GM18507 (cell line): ENCODE measurements around the gene NLGN1.

ENCODE experiments used
- DNase-seq: peaks from one replicate; pipeline ENCODE4 v3.0.0; 2011; ENCODE audit warnings: low read depth; ENCODE audit not compliant: insufficient read length; ENCODE audit errors: extremely low spot score
- FAIRE-seq: peaks from 2 replicates; lab custom pipeline; 2011; peaks lifted over from hg19 to GRCh38; lab: Jason Lieb, UNC

Gene NLGN1

GRCh38 chr3:173988909-173989308 lies 591.4 kb downstream of the NLGN1 start:
- no peak for DNase-seq
- no peak for FAIRE-seq

GRCh38 chr3:173992416-173992815 lies 594.9 kb downstream of the NLGN1 start:
- DNase-seq (no peak), FAIRE-seq (no peak)

GRCh38 chr3:173993299-173993698 lies 595.8 kb downstream of the NLGN1 start:
- DNase-seq (no peak), FAIRE-seq (no peak)

- DNase-seq: no peak
- FAIRE-seq: no peak
These were observed 603.1 kb downstream of the NLGN1 start for GRCh38 chr3:174000675-174001074.

GRCh38 chr3:174002543-174002942 lies 605.0 kb downstream of the NLGN1 start:
- DNase-seq: no peak
- FAIRE-seq: no peak

- FAIRE-seq (no peak), DNase-seq (no peak)
These were observed 613.4 kb downstream of the NLGN1 start for GRCh38 chr3:174010907-174011306.

GRCh38 chr3:174016186-174016585 lies 618.6 kb downstream of the NLGN1 start:
- DNase-seq: no peak

GRCh38 chr3:174020156-174020555 lies 622.6 kb downstream of the NLGN1 start:
- FAIRE-seq (no peak), DNase-seq (no peak)

More at GRCh38 chr3:174016186-174016585, 618.6 kb downstream of the NLGN1 start:
- no peak for FAIRE-seq

GRCh38 chr3:174023421-174023820 lies 625.9 kb downstream of the NLGN1 start:
- FAIRE-seq (no peak), DNase-seq (no peak)

GRCh38 chr3:174028673-174029072 lies 631.1 kb downstream of the NLGN1 start:
- no peak for DNase-seq
- no peak for FAIRE-seq

GRCh38 chr3:174035328-174035886 lies 637.9 kb downstream of the NLGN1 start:
- FAIRE-seq: no peak
- no peak for DNase-seq

- FAIRE-seq (no peak), DNase-seq (no peak)
These were observed 648.8 kb downstream of the NLGN1 start for GRCh38 chr3:174046311-174046710.

GRCh38 chr3:174049472-174049871 lies 651.9 kb downstream of the NLGN1 start:
- DNase-seq (no peak), FAIRE-seq (no peak)

- no peak for DNase-seq
- FAIRE-seq: no peak
These were observed 653.6 kb downstream of the NLGN1 start for GRCh38 chr3:174051191-174051590.

- DNase-seq: no peak
- no peak for FAIRE-seq
These were observed 661.3 kb downstream of the NLGN1 start for GRCh38 chr3:174058804-174059203.

GRCh38 chr3:174060431-174060830 lies 662.9 kb downstream of the NLGN1 start:
- FAIRE-seq: peak; percentile 15
- DNase-seq: no peak

- no peak for DNase-seq
- no peak for FAIRE-seq
These were observed 663.6 kb downstream of the NLGN1 start for GRCh38 chr3:174061162-174061561.

- no peak for DNase-seq
- FAIRE-seq: no peak
These were observed 664.2 kb downstream of the NLGN1 start for GRCh38 chr3:174061731-174062130.

- DNase-seq (no peak), FAIRE-seq (no peak)
These were observed 665.4 kb downstream of the NLGN1 start for GRCh38 chr3:174062923-174063322.

- FAIRE-seq (no peak), DNase-seq (no peak)
These were observed 670.5 kb downstream of the NLGN1 start for GRCh38 chr3:174068035-174068434.

- no peak for FAIRE-seq
These were observed 675.1 kb downstream of the NLGN1 start for GRCh38 chr3:174072675-174073074.

GRCh38 chr3:174083706-174084105 lies 686.2 kb downstream of the NLGN1 start:
- DNase-seq (no peak), FAIRE-seq (no peak)

More at GRCh38 chr3:174072675-174073074, 675.1 kb downstream of the NLGN1 start:
- DNase-seq: no peak
